Hypothalamus (tissue), 51 donors: ENCODE measurements around the gene PTCD2.
"Not testable (repeated sequence)": the region's sequence is repeated elsewhere in the genome, so short reads cannot be mapped to it uniquely, and the experiment has no call there.

Source experiments
- DNase-seq, 51 donors: peaks; one replicate each; lab custom pipeline; 2025; lab: John Stamatoyannopoulos, UW

The PTCD2 gene

GRCh38 chr5:72377910-72378638 is 57.9 kb downstream of the PTCD2 start:
- no peak for DNase-seq

GRCh38 chr5:72378639-72379289 is 58.6 kb downstream of the PTCD2 start:
- DNase-seq: peak in 1 of 51 donors; percentile 16

- DNase-seq: no peak
Observed at GRCh38 chr5:72379936-72380335, 59.8 kb downstream of the PTCD2 start.

GRCh38 chr5:72380492-72381274 is 60.5 kb downstream of the PTCD2 start:
- no peak for DNase-seq

GRCh38 chr5:72383280-72383679 is 63.1 kb downstream of the PTCD2 start:
- DNase-seq: no peak

- no peak for DNase-seq
Observed at GRCh38 chr5:72383726-72384125, 63.6 kb downstream of the PTCD2 start.

GRCh38 chr5:72386639-72387038 is 66.5 kb downstream of the PTCD2 start:
- no peak for DNase-seq

GRCh38 chr5:72387985-72388384 is 67.8 kb downstream of the PTCD2 start:
- DNase-seq: no peak

- DNase-seq: no peak
Observed at GRCh38 chr5:72388646-72389045, 68.5 kb downstream of the PTCD2 start.

GRCh38 chr5:72390836-72391235 is 70.7 kb downstream of the PTCD2 start:
- no peak for DNase-seq

- no peak for DNase-seq
Observed at GRCh38 chr5:72392326-72392733, 72.2 kb downstream of the PTCD2 start.

GRCh38 chr5:72393052-72393451 is 72.9 kb downstream of the PTCD2 start:
- no peak for DNase-seq

GRCh38 chr5:72394688-72395087 is 74.5 kb downstream of the PTCD2 start:
- peak in 1 of 51 donors; percentile 1 for DNase-seq

GRCh38 chr5:72397836-72398235 is 77.7 kb downstream of the PTCD2 start:
- no peak for DNase-seq

- DNase-seq: no peak
Observed at GRCh38 chr5:72400950-72401349, 80.8 kb downstream of the PTCD2 start.

GRCh38 chr5:72402381-72402890 is 82.3 kb downstream of the PTCD2 start:
- no peak for DNase-seq

- no peak for DNase-seq
Observed at GRCh38 chr5:72402959-72403628, 82.9 kb downstream of the PTCD2 start.

GRCh38 chr5:72404771-72405170 is 84.6 kb downstream of the PTCD2 start:
- DNase-seq: not testable (repeated sequence)

- no peak for DNase-seq
Observed at GRCh38 chr5:72407078-72407477, 86.9 kb downstream of the PTCD2 start.

- DNase-seq: no peak
Observed at GRCh38 chr5:72407541-72407940, 87.4 kb downstream of the PTCD2 start.

- no peak for DNase-seq
Observed at GRCh38 chr5:72408127-72408526, 88.0 kb downstream of the PTCD2 start.
